H1 (cell line): ENCODE results near the gene IL1RAPL1. TPM values are rescaled to one million over a fixed set of nuclear protein-coding genes. Genes with fewer than 3 reads are reported as not detected.

Experiments used
- FOSL1 ChIP-seq: IDR thresholded peaks from 2 replicates; pipeline ENCODE4 v1.6.1; 2011; ENCODE audit warnings: mild to moderate bottlenecking, low read depth, low read length, moderate library complexity; ENCODE audit not compliant: insufficient read depth
- JUN ChIP-seq: IDR thresholded peaks from 2 replicates; pipeline ENCODE4 v1.6.1; 2011; ENCODE audit warnings: low read depth, mild to moderate bottlenecking, improper control_type of control experiment, low read length
- KDM1A ChIP-seq: fragments of 200-600, 300-600 bp; sonication (generic); IDR thresholded peaks from 2 replicates; pipeline ENCODE4 v1.7.1; 2016; ENCODE audit warnings: mild to moderate bottlenecking, low read length, borderline replicate concordance
- SRF ChIP-seq: IDR thresholded peaks from 2 replicates; pipeline ENCODE4 v1.6.1; 2011; ENCODE audit warnings: mild to moderate bottlenecking, low read depth, low read length, moderate library complexity
- TAF7 ChIP-seq: optimal IDR thresholded peaks from 2 replicates; pipeline ENCODE3; 2011; ENCODE audit warnings: low read depth, mild to moderate bottlenecking, inconsistent platforms, low read length, moderate library complexity, borderline replicate concordance
- polyA plus RNA-seq, 7 experiments: library from polyadenylated mRNA; depleted of rRNA in 3 of 7; stranded (reverse) in 5 of 7; unstranded in 2 of 7; fragments of >200 nt in 5 of 7; fragments of 200-250 nt in 2 of 7; gene quantifications; 1 replicate in 5 of 7; 2 replicates in 1 of 7; 4 replicates in 1 of 7; pipeline versions ENCODE4 v1.2.1 to v1.2.3, GENCODE V29; 2011 to 2013; ENCODE audit warnings: missing spikeins in 2 of 7, mixed read lengths in 2 of 7
- total RNA-seq: library from RNA; stranded (reverse); fragmentation: NEBNext Ultra II Directional; extraction: Animal tissue kit (Norgen Biotek cat#: 25700); gene quantifications from 2 replicates; pipeline ENCODE4 v1.2.1, GENCODE V29; 2021

IL1RAPL1 gene
- total and polyA plus RNA-seq, 2 of the 8 experiments (the other 6 are each of a cell fraction or from before 2014, with no cell fraction given), result 0.11 to 0.35 TPM

DNA sequence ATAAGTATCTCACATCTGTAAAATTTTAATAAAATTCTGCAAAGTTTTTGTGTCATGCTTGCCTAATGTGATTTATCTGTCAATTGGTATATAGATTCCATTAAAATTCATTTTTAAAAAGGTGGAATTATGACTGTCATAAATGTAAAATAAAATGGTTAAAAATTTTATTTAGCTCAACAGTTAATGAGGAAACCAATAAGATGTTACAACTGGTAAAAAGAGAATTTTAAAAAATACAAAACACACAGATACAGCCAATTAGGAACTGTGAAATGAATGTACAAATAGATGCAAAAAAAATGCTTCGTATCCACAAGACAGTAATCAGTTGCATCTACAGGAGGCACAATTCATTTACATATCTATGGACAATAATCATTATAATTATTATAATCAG, 297.6 kb downstream of the IL1RAPL1 start (continued):
- TF ChIP-seq KDM1A (no peak), JUN (no peak), SRF (no peak), TAF7 (no peak), FOSL1 (no peak)
